DOHH2 (cell line): Measurements from ENCODE around the gene PROZ.
"Not testable (repeated sequence)": the region's sequence is repeated elsewhere in the genome, so short reads cannot be mapped to it uniquely, and the experiment has no call there.

ENCODE experiments used
- EZH2phosphoT487 ChIP-seq: fragments of 200-600 bp; sonication (generic); IDR thresholded peaks from 2 replicates; pipeline ENCODE4 v1.6.1; 2017; ENCODE audit warnings: borderline replicate concordance, mild to moderate bottlenecking, antibody characterized with exemption, low read length, moderate library complexity, mixed read lengths
- TF ChIP-seq, protein P1 (sequence below): fragments of 200-600 bp; sonication (generic); IDR thresholded peaks from one replicate; pipeline ENCODE4 v1.5.1; 2014; ENCODE audit warnings: antibody characterized with exemption, mild to moderate bottlenecking, low read depth, low read length; ENCODE audit not compliant: poor library complexity, severe bottlenecking

GRCh38 chr13:113112475-113112874 is 46.0 kb upstream of the PROZ start:
- TF ChIP-seq, protein P1, sequence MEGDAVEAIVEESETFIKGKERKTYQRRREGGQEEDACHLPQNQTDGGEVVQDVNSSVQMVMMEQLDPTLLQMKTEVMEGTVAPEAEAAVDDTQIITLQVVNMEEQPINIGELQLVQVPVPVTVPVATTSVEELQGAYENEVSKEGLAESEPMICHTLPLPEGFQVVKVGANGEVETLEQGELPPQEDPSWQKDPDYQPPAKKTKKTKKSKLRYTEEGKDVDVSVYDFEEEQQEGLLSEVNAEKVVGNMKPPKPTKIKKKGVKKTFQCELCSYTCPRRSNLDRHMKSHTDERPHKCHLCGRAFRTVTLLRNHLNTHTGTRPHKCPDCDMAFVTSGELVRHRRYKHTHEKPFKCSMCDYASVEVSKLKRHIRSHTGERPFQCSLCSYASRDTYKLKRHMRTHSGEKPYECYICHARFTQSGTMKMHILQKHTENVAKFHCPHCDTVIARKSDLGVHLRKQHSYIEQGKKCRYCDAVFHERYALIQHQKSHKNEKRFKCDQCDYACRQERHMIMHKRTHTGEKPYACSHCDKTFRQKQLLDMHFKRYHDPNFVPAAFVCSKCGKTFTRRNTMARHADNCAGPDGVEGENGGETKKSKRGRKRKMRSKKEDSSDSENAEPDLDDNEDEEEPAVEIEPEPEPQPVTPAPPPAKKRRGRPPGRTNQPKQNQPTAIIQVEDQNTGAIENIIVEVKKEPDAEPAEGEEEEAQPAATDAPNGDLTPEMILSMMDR = not testable (repeated sequence)
- TF ChIP-seq EZH2phosphoT487 = not testable (repeated sequence)
